Thoracic aorta (tissue), 2 donors: ENCODE measurements around the gene FBXO10. TPM values are rescaled to one million over a fixed set of nuclear protein-coding genes. Genes with fewer than 3 reads are reported as not detected.

ENCODE experiments used
- ATAC-seq: fragments of 150-250 bp; one replicate; pipeline ENCODE4 v1.8.0; 2017; ENCODE audit warnings: low read depth; ENCODE audit not compliant: insufficient number of reproducible peaks, low FRiP score
- DNase-seq: peaks from one replicate; pipeline ENCODE4 v3.0.0-alpha.2; 2020; ENCODE audit warnings: low spot score
- H3K27ac ChIP-seq, 2 donors: fragments of 200-600 bp; sonication (generic); 1 replicate in 1 of 2; 2 replicates in 1 of 2; pipeline ENCODE4 v1.5.1; 2016; ENCODE audit warnings: mild to moderate bottlenecking in 2 of 2, moderate library complexity in 2 of 2
- H3K27me3 ChIP-seq: fragments of 200-600 bp; sonication (generic); replicated peaks from 2 replicates; pipeline ENCODE4 v1.6.0; 2016; ENCODE audit warnings: mild to moderate bottlenecking; ENCODE audit not compliant: insufficient read depth
- H3K36me3 ChIP-seq: fragments of 200-600 bp; sonication (generic); one replicate; pipeline ENCODE4 v1.5.1; 2016
- H3K4me1 ChIP-seq, 2 donors: fragments of 200-600 bp; sonication (generic); 1 replicate in 1 of 2; 2 replicates in 1 of 2; pipeline versions ENCODE4 v1.5.1 to v1.6.0; 2016; ENCODE audit warnings: low read depth in 2 of 2, mild to moderate bottlenecking in 1 of 2; ENCODE audit not compliant: control insufficient read depth in 1 of 2
- H3K4me3 ChIP-seq: fragments of 200-600 bp; sonication (generic); 2 replicates; pipeline ENCODE4 v1.5.1; 2016; ENCODE audit warnings: mild to moderate bottlenecking
- H3K9me3 ChIP-seq: fragments of 200-600 bp; sonication (generic); 2 replicates; pipeline ENCODE4 v1.5.1; 2016
- total RNA-seq, 2 donors: library from RNA; depleted of rRNA; stranded (reverse); fragments of >200 nt; gene quantifications; one replicate each; pipeline versions ENCODE4 v1.1.0 to v1.2.3, GENCODE V29; 2016
- TF ChIP-seq, protein P1 (sequence below): fragments of 200-600 bp; sonication (generic); IDR thresholded peaks from one replicate; pipeline ENCODE4 v1.5.1; 2019; ENCODE audit warnings: antibody characterized with exemption

FBXO10 gene
- total RNA-seq, 2 donors from 2014 or later: 6.9 to 20.7 TPM

DNA sequence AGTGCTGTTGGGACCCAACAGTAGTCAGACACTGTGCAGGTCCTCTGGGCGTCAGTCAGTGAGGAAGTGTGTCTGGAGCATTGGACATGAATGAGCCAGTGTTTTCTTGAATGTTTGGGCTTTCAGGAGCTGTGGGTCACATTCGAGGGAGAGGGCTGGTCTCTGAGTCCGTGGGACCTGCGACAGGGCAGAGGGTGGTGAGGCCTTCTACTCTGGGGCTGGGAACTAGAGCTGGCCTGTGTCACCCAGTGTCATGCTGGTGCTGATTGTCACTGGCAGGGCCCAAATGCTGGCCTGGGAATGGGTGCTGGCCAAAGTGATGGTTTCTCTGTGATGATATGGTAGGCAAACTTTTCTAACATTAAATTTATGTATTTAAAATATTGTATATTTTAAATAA lies 80.2 kb downstream of the FBXO10 start:
- Histone ChIP-seq H3K27ac (peak overlapping the region; percentile 86 to 88), H3K36me3 (peaks cover 23% of the 10 kb centered on the region)
- ATAC-seq: no peak

DNA sequence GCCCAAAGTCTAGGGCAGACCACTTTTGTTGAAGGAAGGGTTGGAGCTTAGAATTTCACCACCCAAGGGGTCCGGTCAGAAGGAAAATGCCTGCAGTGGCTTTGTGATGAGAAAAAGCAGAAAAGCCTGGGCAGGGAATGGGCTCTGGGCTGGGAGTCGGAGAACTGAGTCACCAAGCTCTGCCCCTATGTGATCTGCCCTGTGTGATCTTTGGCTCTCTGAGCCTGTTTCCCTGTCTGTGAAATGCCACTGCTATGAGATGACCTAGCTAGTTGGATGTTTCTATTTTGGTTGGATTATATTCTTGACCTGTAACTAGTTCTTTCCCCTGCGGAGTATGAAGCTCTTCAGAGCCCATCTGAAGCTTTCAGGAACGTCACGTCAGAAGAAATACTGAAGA lies 80.6 kb downstream of the FBXO10 start:
- ATAC-seq: peak; percentile 75
- Histone ChIP-seq H3K36me3 (peaks cover 20% of the 10 kb centered on the region), H3K4me3 (peak overlapping the region; percentile 15), H3K9me3 (no peaks in the 10 kb centered on the region), H3K27ac (peak overlapping the region; percentile 86 to 88), H3K4me1 (peaks cover 5 to 18% of the 10 kb centered on the region in 2 donors), H3K27me3 (no peaks in the 10 kb centered on the region)
- DNase-seq: no peak
- TF ChIP-seq, protein P1, sequence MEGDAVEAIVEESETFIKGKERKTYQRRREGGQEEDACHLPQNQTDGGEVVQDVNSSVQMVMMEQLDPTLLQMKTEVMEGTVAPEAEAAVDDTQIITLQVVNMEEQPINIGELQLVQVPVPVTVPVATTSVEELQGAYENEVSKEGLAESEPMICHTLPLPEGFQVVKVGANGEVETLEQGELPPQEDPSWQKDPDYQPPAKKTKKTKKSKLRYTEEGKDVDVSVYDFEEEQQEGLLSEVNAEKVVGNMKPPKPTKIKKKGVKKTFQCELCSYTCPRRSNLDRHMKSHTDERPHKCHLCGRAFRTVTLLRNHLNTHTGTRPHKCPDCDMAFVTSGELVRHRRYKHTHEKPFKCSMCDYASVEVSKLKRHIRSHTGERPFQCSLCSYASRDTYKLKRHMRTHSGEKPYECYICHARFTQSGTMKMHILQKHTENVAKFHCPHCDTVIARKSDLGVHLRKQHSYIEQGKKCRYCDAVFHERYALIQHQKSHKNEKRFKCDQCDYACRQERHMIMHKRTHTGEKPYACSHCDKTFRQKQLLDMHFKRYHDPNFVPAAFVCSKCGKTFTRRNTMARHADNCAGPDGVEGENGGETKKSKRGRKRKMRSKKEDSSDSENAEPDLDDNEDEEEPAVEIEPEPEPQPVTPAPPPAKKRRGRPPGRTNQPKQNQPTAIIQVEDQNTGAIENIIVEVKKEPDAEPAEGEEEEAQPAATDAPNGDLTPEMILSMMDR: no peak

More for the DNA sequence above, 80.2 kb downstream of the FBXO10 start:
- Histone ChIP-seq H3K4me3 (peak overlapping the region; percentile 15), H3K9me3 (no peaks in the 10 kb centered on the region), H3K27me3 (no peaks in the 10 kb centered on the region), H3K4me1 (peaks cover 5 to 18% of the 10 kb centered on the region in 2 donors)
- TF ChIP-seq, protein P1: no peak
- DNase-seq: no peak

DNA sequence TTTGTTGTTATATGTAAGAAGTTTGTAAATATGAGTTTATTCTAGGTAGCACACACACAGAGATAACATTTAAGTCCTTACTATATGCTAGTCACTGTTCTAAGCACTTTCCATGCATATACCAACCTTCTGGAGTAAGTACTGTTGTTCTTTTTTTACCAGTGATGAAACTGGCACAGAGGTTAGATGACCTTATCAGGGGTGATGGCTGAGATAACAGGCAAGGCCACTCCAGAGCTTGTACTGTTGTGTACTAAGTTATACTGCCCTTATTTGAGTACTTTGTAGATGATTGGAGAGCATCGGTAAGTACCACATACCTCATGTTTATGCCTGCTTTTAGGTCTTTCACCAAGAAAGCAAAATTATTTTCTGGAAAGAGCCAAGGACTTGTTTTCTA lies 84.2 kb downstream of the FBXO10 start:
- Histone ChIP-seq H3K9me3 (no peaks in the 10 kb centered on the region), H3K4me3 (no peak overlapping the region), H3K36me3 (peaks cover 6% of the 10 kb centered on the region), H3K27me3 (no peaks in the 10 kb centered on the region), H3K27ac (no peak overlapping the region), H3K4me1 (peaks cover 12 to 30% of the 10 kb centered on the region in 2 donors)
- ATAC-seq (no peak), DNase-seq (no peak)
- TF ChIP-seq, protein P1: no peak

- Histone ChIP-seq H3K9me3 (no peaks in the 10 kb centered on the region), H3K27ac (peak overlapping the region; percentile 90 to 93), H3K27me3 (no peaks in the 10 kb centered on the region), H3K4me1 (peaks cover 17 to 22% of the 10 kb centered on the region in 2 donors), H3K36me3 (no peaks in the 10 kb centered on the region), H3K4me3 (peak overlapping the region; percentile 87)
- ATAC-seq (peak; percentile 74), DNase-seq (peak; percentile 54)
- TF ChIP-seq, protein P1: no peak
These were observed 89.3 kb downstream of the FBXO10 start for GRCh38 chr9:37486616-37487548.

DNA sequence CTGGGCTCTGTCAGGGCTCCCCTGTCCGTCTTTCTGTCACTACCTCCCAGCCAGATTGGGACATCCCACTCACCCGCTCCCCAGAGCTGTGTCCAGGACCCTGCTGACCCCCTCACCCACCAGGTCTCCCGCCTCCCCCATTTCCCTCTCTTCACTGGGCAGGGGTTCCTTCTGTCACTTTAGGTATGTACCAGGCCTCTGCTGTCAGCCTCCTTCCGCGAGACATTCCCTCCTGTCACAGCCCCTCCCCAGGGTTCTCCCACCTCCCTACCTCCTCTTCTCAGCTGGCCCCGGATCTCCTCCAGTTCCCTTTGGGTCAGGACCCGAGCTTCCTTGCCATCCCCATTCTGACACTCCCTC lies 89.9 kb downstream of the FBXO10 start:
- peak overlapping the region; percentile 90 to 93 for H3K27ac ChIP-seq
- ATAC-seq: no peak
- no peak for DNase-seq

More for the DNA sequence above, 89.9 kb downstream of the FBXO10 start:
- H3K36me3 ChIP-seq: no peaks in the 10 kb centered on the region
- H3K27me3 ChIP-seq: no peaks in the 10 kb centered on the region
- peaks cover 17 to 22% of the 10 kb centered on the region in 2 donors for H3K4me1 ChIP-seq
- TF ChIP-seq, protein P1: no peak
- peak overlapping the region; percentile 87 for H3K4me3 ChIP-seq
- no peaks in the 10 kb centered on the region for H3K9me3 ChIP-seq
